Heart left ventricle (tissue), 13 donors: Measurements from ENCODE around the gene MAML1.

Source experiments
- POLR2A ChIP-seq, 2 donors: fragments of 450-650 bp; IDR thresholded peaks; one replicate each; pipeline ENCODE4 v1.6.1; 2017; ENCODE audit warnings: antibody characterized with exemption in 2 of 2, mild to moderate bottlenecking in 2 of 2, moderate library complexity in 2 of 2
- TF ChIP-seq, protein P1 (sequence below), 12 donors: fragments of 200-600 bp; sonication (generic) in 4 of 12; IDR thresholded peaks; one replicate each; pipeline versions ENCODE4 v1.5.0 to v1.8.0; 2018 to 2022; ENCODE audit warnings: antibody characterized with exemption in 12 of 12, mild to moderate bottlenecking in 5 of 12
- donor health status: ischemic (EF 13 %, LVEDD 7.1; RV severe dilation, severe dysfunction).
- donor health status: DM: no; HTN: yes; CAD: no.
- donor health status: DM: no; HTN: no; CAD: no.
- donor health status: ischemic (EF 25% LVEDD 6.9; RV normal size, moderate dysfunction).
- donor health status: ischemic (EF 25% LVEDD 5.7; RV mildly dilated, moderate dysfunction).
- donor health status: ischemic (EF 35%, LVEDD 5.7; RV mildly dilated, moderate dysfunction).
- donor health status: nonischemic (EF 11% LVEDD 7.7; RV severe dilation, severe dysfunction).
- donor health status: DM: yes; HTN: yes; CAD: no.
- donor health status: PGD.
- donor health status: ischemic (EF 29% LVEDD 5.4; RV normal size, mild dysfunction).
- donor health status: nonischemic (EF 23%, LVEDD 6.1; RV moderate dilation, normal function).

DNA sequence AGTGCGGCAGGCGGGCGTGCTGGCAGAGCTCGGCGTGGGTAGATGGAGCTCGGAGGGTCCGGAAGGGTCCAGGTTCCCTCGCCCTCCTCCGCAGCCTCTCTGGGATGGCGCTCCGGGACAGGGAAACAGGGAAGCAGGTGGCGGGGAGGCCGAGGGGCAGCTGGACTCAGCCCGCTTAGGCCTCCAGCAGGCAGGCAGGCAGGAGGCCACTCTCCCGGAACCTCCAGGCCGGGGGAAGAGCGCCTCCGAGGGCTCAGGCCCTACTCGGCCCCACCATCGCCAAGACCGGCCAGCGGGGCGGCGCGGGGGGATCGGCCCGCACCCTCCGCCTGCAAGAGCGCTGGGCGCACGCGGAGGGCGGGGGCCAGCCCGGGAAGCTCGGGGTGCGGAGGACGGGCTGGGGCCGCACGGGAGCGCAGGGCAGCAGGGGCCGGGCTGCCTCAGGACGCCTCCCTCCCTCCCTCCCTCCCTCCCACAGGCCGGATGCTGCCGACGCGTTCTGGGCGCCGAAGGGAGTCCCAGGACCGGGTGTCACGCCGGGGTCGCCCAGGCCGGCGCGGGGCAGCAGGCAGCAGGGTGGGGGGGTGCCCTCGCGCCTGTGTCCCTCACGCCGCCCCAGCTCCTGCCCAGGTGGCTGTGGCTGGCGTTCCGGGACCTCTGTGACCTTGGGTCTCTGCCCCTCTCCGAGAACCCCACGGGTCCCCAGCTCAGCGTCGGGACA, 73.1 kb downstream of the MAML1 start:
- TF ChIP-seq, protein P1, sequence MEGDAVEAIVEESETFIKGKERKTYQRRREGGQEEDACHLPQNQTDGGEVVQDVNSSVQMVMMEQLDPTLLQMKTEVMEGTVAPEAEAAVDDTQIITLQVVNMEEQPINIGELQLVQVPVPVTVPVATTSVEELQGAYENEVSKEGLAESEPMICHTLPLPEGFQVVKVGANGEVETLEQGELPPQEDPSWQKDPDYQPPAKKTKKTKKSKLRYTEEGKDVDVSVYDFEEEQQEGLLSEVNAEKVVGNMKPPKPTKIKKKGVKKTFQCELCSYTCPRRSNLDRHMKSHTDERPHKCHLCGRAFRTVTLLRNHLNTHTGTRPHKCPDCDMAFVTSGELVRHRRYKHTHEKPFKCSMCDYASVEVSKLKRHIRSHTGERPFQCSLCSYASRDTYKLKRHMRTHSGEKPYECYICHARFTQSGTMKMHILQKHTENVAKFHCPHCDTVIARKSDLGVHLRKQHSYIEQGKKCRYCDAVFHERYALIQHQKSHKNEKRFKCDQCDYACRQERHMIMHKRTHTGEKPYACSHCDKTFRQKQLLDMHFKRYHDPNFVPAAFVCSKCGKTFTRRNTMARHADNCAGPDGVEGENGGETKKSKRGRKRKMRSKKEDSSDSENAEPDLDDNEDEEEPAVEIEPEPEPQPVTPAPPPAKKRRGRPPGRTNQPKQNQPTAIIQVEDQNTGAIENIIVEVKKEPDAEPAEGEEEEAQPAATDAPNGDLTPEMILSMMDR (IDR thresholded peaks at IDR 0.05) = no peak
- peak in 1 of 2 donors; percentile 22 for TF ChIP-seq POLR2A (IDR thresholded peaks at IDR 0.05)
